Stimulated activated CD8-positive, alpha-beta memory T cell treated with anti-CD3 and anti-CD28 coated beads, Interleukin-7, amount 100 ng/mL, for 24 hours (primary cell): ENCODE data around the gene CNDP2.

ENCODE experiments used
- DNase-seq: peaks from one replicate; pipeline ENCODE4 v3.0.0-alpha.2; 2020; ENCODE audit warnings: low read depth

The CNDP2 gene

GRCh38 chr18:74495581-74496507, at the start of gene CNDP2:
Gene CNDP2, plus strand, starts transcription at chr18:74496363. Its CDS starts 3,611 bp downstream, at chr18:74499974.
- DNase-seq, result peak; percentile 100

- DNase-seq, result no peak
Measured at GRCh38 chr18:74446631-74447403, 49.3 kb upstream of the CNDP2 start.

- DNase-seq, result no peak
Measured at GRCh38 chr18:74447404-74448152, 48.6 kb upstream of the CNDP2 start.

GRCh38 chr18:74450626-74451025, 45.5 kb upstream of the CNDP2 start:
- DNase-seq, result no peak

GRCh38 chr18:74451148-74451547, 45.0 kb upstream of the CNDP2 start:
- no peak for DNase-seq

GRCh38 chr18:74453016-74453566, 43.1 kb upstream of the CNDP2 start:
- DNase-seq, result no peak

GRCh38 chr18:74453642-74454198, 42.4 kb upstream of the CNDP2 start:
- DNase-seq, result no peak

GRCh38 chr18:74454279-74454751, 41.8 kb upstream of the CNDP2 start:
- DNase-seq, result no peak

GRCh38 chr18:74455386-74455785, 40.8 kb upstream of the CNDP2 start:
- no peak for DNase-seq

GRCh38 chr18:74456017-74456348, 40.2 kb upstream of the CNDP2 start:
- DNase-seq, result no peak

GRCh38 chr18:74456349-74457042, 39.7 kb upstream of the CNDP2 start:
- no peak for DNase-seq

GRCh38 chr18:74457043-74457724, 39.0 kb upstream of the CNDP2 start, which contains the start of gene DIPK1C:
Gene DIPK1C, minus strand, starts transcription at chr18:74457308. Its CDS starts 49 bp downstream, at chr18:74457259.
- no peak for DNase-seq

GRCh38 chr18:74457725-74458421, 38.3 kb upstream of the CNDP2 start:
- DNase-seq, result no peak

GRCh38 chr18:74459889-74460288, 36.3 kb upstream of the CNDP2 start:
- no peak for DNase-seq

GRCh38 chr18:74460825-74461224, 35.3 kb upstream of the CNDP2 start:
- DNase-seq, result no peak

GRCh38 chr18:74463254-74463653, 32.9 kb upstream of the CNDP2 start:
- no peak for DNase-seq

GRCh38 chr18:74463983-74464382, 32.2 kb upstream of the CNDP2 start:
- no peak for DNase-seq

GRCh38 chr18:74465775-74466174, 30.4 kb upstream of the CNDP2 start:
- no peak for DNase-seq

- DNase-seq, result no peak
Measured at GRCh38 chr18:74468547-74469061, 27.6 kb upstream of the CNDP2 start.
